Umbilical cord (tissue), 2 donors: ENCODE measurements around the gene ZDHHC14. TPM values are rescaled to one million over a fixed set of nuclear protein-coding genes. Genes with fewer than 3 reads are reported as not detected.
"Not testable (repeated sequence)": the region's sequence is repeated elsewhere in the genome, so short reads cannot be mapped to it uniquely, and the experiment has no call there.

ENCODE experiments used
- DNase-seq: peaks from one replicate; pipeline ENCODE4 v3.0.0-alpha.2; 2015; ENCODE audit warnings: low spot score
- total RNA-seq: library from RNA; depleted of rRNA; stranded (reverse); fragments of >200 nt; gene quantifications from one replicate; pipeline ENCODE4 v1.2.3, GENCODE V29; 2014; ENCODE audit warnings: low replicate concordance; ENCODE audit not compliant: insufficient read depth

Gene ZDHHC14
- total RNA-seq, 1 donor from 2014 or later, result 6.5 TPM

GRCh38 chr6:157685596-157686280 lies 304.7 kb downstream of the ZDHHC14 start:
- DNase-seq, result peak; percentile 62

- no peak for DNase-seq
Measured at GRCh38 chr6:157688275-157688959, 307.4 kb downstream of the ZDHHC14 start.

GRCh38 chr6:157688960-157689599 lies 308.1 kb downstream of the ZDHHC14 start:
- peak; percentile 41 for DNase-seq

GRCh38 chr6:157689875-157690274 lies 308.9 kb downstream of the ZDHHC14 start:
- no peak for DNase-seq

GRCh38 chr6:157690441-157691210 lies 309.6 kb downstream of the ZDHHC14 start:
- DNase-seq, result no peak

- not testable (repeated sequence) for DNase-seq
Measured at GRCh38 chr6:157691621-157692020, 310.6 kb downstream of the ZDHHC14 start.

- DNase-seq, result no peak
Measured at GRCh38 chr6:157693867-157694266, 312.9 kb downstream of the ZDHHC14 start.

GRCh38 chr6:157695301-157696040 lies 314.5 kb downstream of the ZDHHC14 start:
- no peak for DNase-seq

GRCh38 chr6:157699777-157700636 lies 319.0 kb downstream of the ZDHHC14 start:
- DNase-seq, result no peak

- not testable (repeated sequence) for DNase-seq
Measured at GRCh38 chr6:157706351-157706750, 325.4 kb downstream of the ZDHHC14 start.

GRCh38 chr6:157706883-157707282 lies 325.9 kb downstream of the ZDHHC14 start:
- no peak for DNase-seq

GRCh38 chr6:157707576-157707975 lies 326.6 kb downstream of the ZDHHC14 start:
- DNase-seq, result no peak

- no peak for DNase-seq
Measured at GRCh38 chr6:157708239-157708638, 327.2 kb downstream of the ZDHHC14 start.

GRCh38 chr6:157708933-157709332 lies 327.9 kb downstream of the ZDHHC14 start:
- DNase-seq, result no peak

- DNase-seq, result no peak
Measured at GRCh38 chr6:157709555-157709954, 328.6 kb downstream of the ZDHHC14 start.

GRCh38 chr6:157710604-157711003 lies 329.6 kb downstream of the ZDHHC14 start:
- DNase-seq, result no peak

GRCh38 chr6:157711060-157711459 lies 330.1 kb downstream of the ZDHHC14 start:
- DNase-seq, result no peak

- DNase-seq, result no peak
Measured at GRCh38 chr6:157712585-157713295, 331.8 kb downstream of the ZDHHC14 start.

- DNase-seq, result no peak
Measured at GRCh38 chr6:157713451-157714152, 332.6 kb downstream of the ZDHHC14 start.
